ENCODE measurements around the gene DSCAML1.

GRCh38 chr11:117838901-117839300 is 41.9 kb upstream of the DSCAML1 start:
- TF ChIP-seq, protein P1, sequence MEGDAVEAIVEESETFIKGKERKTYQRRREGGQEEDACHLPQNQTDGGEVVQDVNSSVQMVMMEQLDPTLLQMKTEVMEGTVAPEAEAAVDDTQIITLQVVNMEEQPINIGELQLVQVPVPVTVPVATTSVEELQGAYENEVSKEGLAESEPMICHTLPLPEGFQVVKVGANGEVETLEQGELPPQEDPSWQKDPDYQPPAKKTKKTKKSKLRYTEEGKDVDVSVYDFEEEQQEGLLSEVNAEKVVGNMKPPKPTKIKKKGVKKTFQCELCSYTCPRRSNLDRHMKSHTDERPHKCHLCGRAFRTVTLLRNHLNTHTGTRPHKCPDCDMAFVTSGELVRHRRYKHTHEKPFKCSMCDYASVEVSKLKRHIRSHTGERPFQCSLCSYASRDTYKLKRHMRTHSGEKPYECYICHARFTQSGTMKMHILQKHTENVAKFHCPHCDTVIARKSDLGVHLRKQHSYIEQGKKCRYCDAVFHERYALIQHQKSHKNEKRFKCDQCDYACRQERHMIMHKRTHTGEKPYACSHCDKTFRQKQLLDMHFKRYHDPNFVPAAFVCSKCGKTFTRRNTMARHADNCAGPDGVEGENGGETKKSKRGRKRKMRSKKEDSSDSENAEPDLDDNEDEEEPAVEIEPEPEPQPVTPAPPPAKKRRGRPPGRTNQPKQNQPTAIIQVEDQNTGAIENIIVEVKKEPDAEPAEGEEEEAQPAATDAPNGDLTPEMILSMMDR (conservative IDR thresholded peaks at IDR 0.05; ENCODE audit: low read length), result no peak
- TF ChIP-seq EZH2phosphoT487 (IDR thresholded peaks at IDR 0.05; ENCODE audit: borderline replicate concordance, low read depth, low read length), result no peak

Measured in OCI-LY7 (cell line).